ENCODE data around the gene FCRL5.
"Not testable (repeated sequence)": the region's sequence is repeated elsewhere in the genome, so short reads cannot be mapped to it uniquely, and the experiment has no call there.

Gene FCRL5

GRCh38 chr1:157551694-157552693 is at the start of gene FCRL5:
Gene FCRL5, minus strand, starts transcription at chr1:157552515. Its CDS starts 153 bp downstream, at chr1:157552362.
- no peak for DNase-seq

GRCh38 chr1:157600236-157600635 is 47.9 kb upstream of the FCRL5 start:
- no peak for DNase-seq

- DNase-seq = no peak
These were observed 45.8 kb upstream of the FCRL5 start, which contains the start of gene FCRL4 for GRCh38 chr1:157597959-157598667. Gene FCRL4, minus strand, starts transcription at chr1:157598085. Its CDS starts 141 bp downstream, at chr1:157597944.

- no peak for DNase-seq
These were observed 44.1 kb upstream of the FCRL5 start for GRCh38 chr1:157596384-157596783.

- DNase-seq = no peak
These were observed 43.0 kb upstream of the FCRL5 start for GRCh38 chr1:157595356-157595755.

- no peak for DNase-seq
These were observed 33.7 kb upstream of the FCRL5 start for GRCh38 chr1:157585984-157586383.

GRCh38 chr1:157584503-157584902 is 32.2 kb upstream of the FCRL5 start:
- no peak for DNase-seq

- DNase-seq = no peak
These were observed 28.5 kb upstream of the FCRL5 start for GRCh38 chr1:157580828-157581210.

- no peak for DNase-seq
These were observed 28.0 kb upstream of the FCRL5 start for GRCh38 chr1:157580179-157580827.

GRCh38 chr1:157577420-157577819 is 25.1 kb upstream of the FCRL5 start:
- no peak for DNase-seq

- DNase-seq = no peak
These were observed 23.4 kb upstream of the FCRL5 start for GRCh38 chr1:157575744-157576143.

GRCh38 chr1:157574836-157575235 is 22.5 kb upstream of the FCRL5 start:
- no peak for DNase-seq

GRCh38 chr1:157566484-157567300 is 14.4 kb upstream of the FCRL5 start:
- DNase-seq = no peak

GRCh38 chr1:157562515-157562914 is 10.2 kb upstream of the FCRL5 start:
- no peak for DNase-seq

- DNase-seq = no peak
These were observed 5.8 kb upstream of the FCRL5 start for GRCh38 chr1:157558119-157558518.

GRCh38 chr1:157548081-157548480 is 4.2 kb downstream of the FCRL5 start:
- DNase-seq = not testable (repeated sequence)

- no peak for DNase-seq
These were observed 9.6 kb downstream of the FCRL5 start for GRCh38 chr1:157542676-157543075.

- DNase-seq = no peak
These were observed 11.5 kb downstream of the FCRL5 start for GRCh38 chr1:157540852-157541251.

- DNase-seq = no peak
These were observed 12.1 kb downstream of the FCRL5 start for GRCh38 chr1:157540160-157540748.

GRCh38 chr1:157539568-157539967 is 12.7 kb downstream of the FCRL5 start:
- DNase-seq = no peak

GRCh38 chr1:157532569-157532968 is 19.7 kb downstream of the FCRL5 start:
- no peak for DNase-seq
